Ecto neural progenitor cell (in vitro differentiated cells): Measurements from ENCODE around the gene WASHC1.
"Not testable (repeated sequence)": the region's sequence is repeated elsewhere in the genome, so short reads cannot be mapped to it uniquely, and the experiment has no call there.

Experiments
- DNase-seq: peaks from one replicate; pipeline ENCODE4 v3.0.0-alpha.2; 2018; ENCODE audit warnings: low spot score

WASHC1 gene

GRCh38 chr9:14129-14809, 15.0 kb downstream of the WASHC1 start:
- not testable (repeated sequence) for DNase-seq

- not testable (repeated sequence) for DNase-seq
Observed at GRCh38 chr9:11206-11605, 18.1 kb downstream of the WASHC1 start.

- peak; percentile 64 for DNase-seq
Observed at GRCh38 chr9:10653-11053, 18.6 kb downstream of the WASHC1 start.

- peak; percentile 47 for DNase-seq
Observed at GRCh38 chr9:10207-10606, 19.0 kb downstream of the WASHC1 start.
